ENCODE results near the gene PUS1.

PUS1 gene

DNA sequence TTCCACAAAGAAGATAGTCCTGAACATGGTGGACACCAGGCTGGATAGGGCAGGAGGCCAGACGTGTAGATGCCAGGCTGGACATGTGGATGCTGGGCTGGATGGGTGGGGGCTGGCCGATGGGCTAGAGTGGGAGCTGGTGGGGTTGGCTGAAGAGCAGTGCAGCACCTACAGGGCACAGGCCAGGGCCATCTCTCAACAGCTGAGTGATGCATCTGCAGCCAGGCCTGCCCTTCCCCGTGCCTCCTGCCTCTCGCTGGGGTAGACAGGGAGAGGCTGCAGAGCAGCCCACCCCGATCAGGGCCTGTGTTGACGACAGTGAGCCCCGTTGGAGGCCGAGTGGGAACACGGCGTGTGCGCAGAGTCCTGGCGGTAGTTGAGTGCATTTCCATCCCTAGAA lies 59.9 kb downstream of the PUS1 start:
- TF ChIP-seq, protein P1, sequence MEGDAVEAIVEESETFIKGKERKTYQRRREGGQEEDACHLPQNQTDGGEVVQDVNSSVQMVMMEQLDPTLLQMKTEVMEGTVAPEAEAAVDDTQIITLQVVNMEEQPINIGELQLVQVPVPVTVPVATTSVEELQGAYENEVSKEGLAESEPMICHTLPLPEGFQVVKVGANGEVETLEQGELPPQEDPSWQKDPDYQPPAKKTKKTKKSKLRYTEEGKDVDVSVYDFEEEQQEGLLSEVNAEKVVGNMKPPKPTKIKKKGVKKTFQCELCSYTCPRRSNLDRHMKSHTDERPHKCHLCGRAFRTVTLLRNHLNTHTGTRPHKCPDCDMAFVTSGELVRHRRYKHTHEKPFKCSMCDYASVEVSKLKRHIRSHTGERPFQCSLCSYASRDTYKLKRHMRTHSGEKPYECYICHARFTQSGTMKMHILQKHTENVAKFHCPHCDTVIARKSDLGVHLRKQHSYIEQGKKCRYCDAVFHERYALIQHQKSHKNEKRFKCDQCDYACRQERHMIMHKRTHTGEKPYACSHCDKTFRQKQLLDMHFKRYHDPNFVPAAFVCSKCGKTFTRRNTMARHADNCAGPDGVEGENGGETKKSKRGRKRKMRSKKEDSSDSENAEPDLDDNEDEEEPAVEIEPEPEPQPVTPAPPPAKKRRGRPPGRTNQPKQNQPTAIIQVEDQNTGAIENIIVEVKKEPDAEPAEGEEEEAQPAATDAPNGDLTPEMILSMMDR (conservative IDR thresholded peaks at IDR 0.05; ENCODE audit: low read length), result no peak
- TF ChIP-seq EZH2phosphoT487 (IDR thresholded peaks at IDR 0.05; ENCODE audit: borderline replicate concordance), result no peak
- peaks cover 97% of the 10 kb centered on the region; the same call in 1 of the 2 replicates for H3K36me3 ChIP-seq (ENCODE audit: insufficient read depth, low read length)

DNA sequence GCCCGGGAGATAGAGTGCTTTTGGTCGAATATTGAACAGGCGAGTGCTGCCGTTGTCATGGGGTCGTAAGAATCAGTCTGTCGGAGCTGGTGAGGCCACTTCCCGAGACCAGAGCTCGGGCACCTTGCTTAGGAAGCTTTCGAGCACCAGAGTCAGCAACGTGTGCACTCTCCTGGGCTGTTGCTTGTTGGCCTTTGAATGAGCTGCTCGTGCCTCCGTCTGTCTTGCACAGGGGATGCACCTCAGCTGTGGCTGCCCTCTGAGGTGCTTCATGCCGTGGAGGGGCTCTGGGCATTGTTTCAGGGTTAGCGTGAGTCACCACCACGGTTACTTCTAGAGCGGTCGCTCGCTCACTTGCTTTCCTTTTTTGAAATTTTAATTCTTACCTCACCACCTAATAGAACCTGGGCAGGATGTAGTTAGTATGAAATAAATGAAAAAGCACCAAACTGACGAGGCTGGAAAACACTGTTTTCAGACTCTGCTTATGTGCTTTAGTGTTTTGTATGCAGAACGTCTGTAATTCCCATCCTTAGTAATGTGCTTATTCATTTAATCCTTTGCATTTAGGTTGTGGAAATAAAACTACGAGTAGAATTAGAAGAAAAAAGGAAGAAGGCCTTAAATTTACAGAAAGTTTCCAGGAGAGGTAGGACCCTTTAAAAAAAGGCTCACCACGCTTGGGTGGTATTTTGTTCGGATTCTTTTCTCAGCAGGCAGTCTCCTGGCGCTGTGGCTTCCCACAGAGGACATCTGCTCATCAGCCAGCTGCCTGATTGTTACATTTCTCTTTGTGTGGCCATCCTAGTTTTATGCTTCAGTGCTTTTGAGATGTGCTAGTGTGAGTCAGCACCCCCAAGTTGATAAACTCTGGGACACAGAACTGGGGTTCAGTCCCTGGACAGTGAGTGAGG lies 61.2 kb downstream of the PUS1 start:
- Histone ChIP-seq H3K4me2 (ENCODE audit: low read depth, low read length, poor library complexity, severe bottlenecking) (no peak overlapping the region), H4K20me1 (ENCODE audit: insufficient read depth, low read length, poor library complexity, severe bottlenecking) (no peaks in the 10 kb centered on the region), H3K36me3 (ENCODE audit: insufficient read depth, low read length) (peaks cover 97% of the 10 kb centered on the region; the same call in 1 of the 2 replicates), H3K27me3 (ENCODE audit: insufficient read depth, low read length, poor library complexity, severe bottlenecking) (no peaks in the 10 kb centered on the region), H2AFZ (ENCODE audit: low read length) (no peak overlapping the region), H3K9me2 (replicated peaks; ENCODE audit: low read depth, low read length) (no peaks in the 10 kb centered on the region), H3K9me3 (ENCODE audit: insufficient read depth, low read depth, low read length) (no peaks in the 10 kb centered on the region), H3K9ac (ENCODE audit: low read depth, low read length, poor library complexity, severe bottlenecking) (no peak overlapping the region), H3F3A (ENCODE audit: low read depth) (no peaks in the 10 kb centered on the region), H3K4me3 (ENCODE audit: low read length, poor library complexity, severe bottlenecking) (no peak overlapping the region), H3K79me2 (ENCODE audit: insufficient read depth, low read length) (no peaks in the 10 kb centered on the region), H3K4me1 (ENCODE audit: insufficient read depth, low read length, poor library complexity, severe bottlenecking) (no peaks in the 10 kb centered on the region)
- TF ChIP-seq, protein P1 (conservative IDR thresholded peaks at IDR 0.05; ENCODE audit: low read length), result no peak
- no peak for TF ChIP-seq EZH2phosphoT487 (IDR thresholded peaks at IDR 0.05; ENCODE audit: borderline replicate concordance)

More for the DNA sequence above, 59.9 kb downstream of the PUS1 start:
- H3K4me3 ChIP-seq (ENCODE audit: low read length, poor library complexity, severe bottlenecking), result no peak overlapping the region
- no peaks in the 10 kb centered on the region for H3K9me2 ChIP-seq (replicated peaks; ENCODE audit: low read depth, low read length)
- H3K4me2 ChIP-seq (ENCODE audit: low read depth, low read length, poor library complexity, severe bottlenecking), result no peak overlapping the region
- no peaks in the 10 kb centered on the region for H3K9me3 ChIP-seq (ENCODE audit: insufficient read depth, low read depth, low read length)
- H3K27me3 ChIP-seq (ENCODE audit: insufficient read depth, low read length, poor library complexity, severe bottlenecking), result no peaks in the 10 kb centered on the region
- no peaks in the 10 kb centered on the region for H4K20me1 ChIP-seq (ENCODE audit: insufficient read depth, low read length, poor library complexity, severe bottlenecking)
- H3F3A ChIP-seq (ENCODE audit: low read depth), result no peaks in the 10 kb centered on the region
- no peak overlapping the region for H2AFZ ChIP-seq (ENCODE audit: low read length)
- no peaks in the 10 kb centered on the region for H3K79me2 ChIP-seq (ENCODE audit: insufficient read depth, low read length)
- no peak overlapping the region for H3K9ac ChIP-seq (ENCODE audit: low read depth, low read length, poor library complexity, severe bottlenecking)
- H3K4me1 ChIP-seq (ENCODE audit: insufficient read depth, low read length, poor library complexity, severe bottlenecking), result no peaks in the 10 kb centered on the region

- Histone ChIP-seq H3K36me3 (ENCODE audit: insufficient read depth, low read length) (peaks cover 91% of the 10 kb centered on the region; the same call in 1 of the 2 replicates), H3K9me3 (ENCODE audit: insufficient read depth, low read depth, low read length) (no peaks in the 10 kb centered on the region), H3K9ac (ENCODE audit: low read depth, low read length, poor library complexity, severe bottlenecking) (no peak overlapping the region), H3K4me1 (ENCODE audit: insufficient read depth, low read length, poor library complexity, severe bottlenecking) (no peaks in the 10 kb centered on the region), H3K4me3 (ENCODE audit: low read length, poor library complexity, severe bottlenecking) (no peak overlapping the region), H3K79me2 (ENCODE audit: insufficient read depth, low read length) (no peaks in the 10 kb centered on the region), H4K20me1 (ENCODE audit: insufficient read depth, low read length, poor library complexity, severe bottlenecking) (no peaks in the 10 kb centered on the region), H3K9me2 (replicated peaks; ENCODE audit: low read depth, low read length) (no peaks in the 10 kb centered on the region), H2AFZ (ENCODE audit: low read length) (no peak overlapping the region), H3K4me2 (ENCODE audit: low read depth, low read length, poor library complexity, severe bottlenecking) (no peak overlapping the region), H3F3A (ENCODE audit: low read depth) (no peaks in the 10 kb centered on the region), H3K27me3 (ENCODE audit: insufficient read depth, low read length, poor library complexity, severe bottlenecking) (no peaks in the 10 kb centered on the region)
- TF ChIP-seq, protein P1 (conservative IDR thresholded peaks at IDR 0.05; ENCODE audit: low read length), result no peak
- TF ChIP-seq EZH2phosphoT487 (IDR thresholded peaks at IDR 0.05; ENCODE audit: borderline replicate concordance), result no peak
Measured at GRCh38 chr12:131990980-131991305, 61.9 kb downstream of the PUS1 start.

Data from Loucy (cell line).